Activated naive CD8-positive, alpha-beta T cell treated with anti-CD3 and anti-CD28 coated beads, Interleukin-2, amount 10 ng/mL, durations not matched to agents 7 days and 5 days (primary cell): ENCODE results near the gene ELAVL3. TPM values are rescaled to one million over a fixed set of nuclear protein-coding genes. Genes with fewer than 3 reads are reported as not detected.
"Not testable (repeated sequence)": the region's sequence is repeated elsewhere in the genome, so short reads cannot be mapped to it uniquely, and the experiment has no call there.

ENCODE experiments used
- ATAC-seq: fragments of 150-1000 bp; cut with Tn5 transposase; one replicate; pipeline ENCODE4 v1.10.0; 2021; ENCODE audit warnings: low read depth, moderate library complexity
- POLR2A ChIA-PET: fragments of 350-600 bp; sonication (Branson Sonifier 250); formaldehyde crosslinking; loops from one replicate; lab custom pipeline; 2021; ENCODE audit warnings: antibody characterized with exemption; lab: Charles Lee
- DNase-seq: peaks from one replicate; pipeline ENCODE4 v3.0.0; 2021
- H3K27ac Mint-ChIP-seq: one replicate; pipeline ENCODE4 v1.8.0; 2022; ENCODE audit warnings: mild to moderate bottlenecking, mixed read lengths
- H3K27me3 Mint-ChIP-seq: one replicate; pipeline ENCODE4 v1.8.0; 2022; ENCODE audit warnings: mild to moderate bottlenecking, moderate library complexity, mixed read lengths
- H3K36me3 Mint-ChIP-seq: one replicate; pipeline ENCODE4 v1.8.0; 2021; ENCODE audit warnings: mild to moderate bottlenecking, mixed read lengths
- H3K4me1 Mint-ChIP-seq: one replicate; pipeline ENCODE4 v1.8.0; 2021; ENCODE audit warnings: mixed read lengths
- H3K4me3 Mint-ChIP-seq: one replicate; pipeline ENCODE4 v1.8.0; 2022; ENCODE audit warnings: mild to moderate bottlenecking, moderate library complexity, mixed read lengths
- H3K9me3 Mint-ChIP-seq: one replicate; pipeline ENCODE4 v1.8.0; 2021; ENCODE audit warnings: mixed read lengths
- total RNA-seq, 2 experiments: library from RNA; stranded (reverse); gene quantifications; one replicate each; pipeline ENCODE4 v1.2.3, GENCODE V29; 2021

ELAVL3 gene
- total RNA-seq, 2 experiments from 2014 or later: not detected

DNA sequence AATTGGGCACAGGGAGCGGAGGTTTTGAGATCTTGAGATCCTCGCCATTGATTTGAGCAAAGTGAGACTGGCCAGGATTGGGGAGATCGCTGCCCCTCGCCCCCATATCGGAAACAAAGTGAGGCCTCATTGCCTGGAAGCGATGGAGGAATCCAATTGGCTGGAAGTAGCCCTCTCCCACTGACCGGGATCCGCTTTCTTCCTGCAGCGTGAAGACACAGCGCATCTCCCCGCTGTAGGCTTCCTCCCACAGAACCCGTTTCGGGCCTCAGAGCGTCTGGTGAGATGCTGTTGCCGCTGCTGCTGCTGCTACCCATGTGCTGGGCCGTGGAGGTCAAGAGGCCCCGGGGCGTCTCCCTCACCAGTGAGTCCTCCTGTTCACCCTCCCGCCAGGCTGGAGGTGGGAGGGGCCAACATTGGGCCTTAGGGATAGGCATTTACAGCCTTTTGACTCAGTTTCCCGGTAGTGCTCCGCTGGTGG lies 45.0 kb downstream of the ELAVL3 start:
- ATAC-seq (no peak), DNase-seq (no peak)
- Mint-ChIP-seq H3K36me3 (peaks cover 15% of the 10 kb centered on the region), H3K9me3 (no peaks in the 10 kb centered on the region), H3K27me3 (no peaks in the 10 kb centered on the region), H3K27ac (peak overlapping the region; percentile 96), H3K4me1 (peaks cover 12% of the 10 kb centered on the region), H3K4me3 (peak overlapping the region; percentile 99)
- POLR2A ChIA-PET: interaction anchor here (1.0 to 4.1 kb wide), 5 partner anchors 10 to 61 kb away, joined by 3 to 17 read pairs (median 6); partner anchors contain the start of gene SWSAP1

DNA sequence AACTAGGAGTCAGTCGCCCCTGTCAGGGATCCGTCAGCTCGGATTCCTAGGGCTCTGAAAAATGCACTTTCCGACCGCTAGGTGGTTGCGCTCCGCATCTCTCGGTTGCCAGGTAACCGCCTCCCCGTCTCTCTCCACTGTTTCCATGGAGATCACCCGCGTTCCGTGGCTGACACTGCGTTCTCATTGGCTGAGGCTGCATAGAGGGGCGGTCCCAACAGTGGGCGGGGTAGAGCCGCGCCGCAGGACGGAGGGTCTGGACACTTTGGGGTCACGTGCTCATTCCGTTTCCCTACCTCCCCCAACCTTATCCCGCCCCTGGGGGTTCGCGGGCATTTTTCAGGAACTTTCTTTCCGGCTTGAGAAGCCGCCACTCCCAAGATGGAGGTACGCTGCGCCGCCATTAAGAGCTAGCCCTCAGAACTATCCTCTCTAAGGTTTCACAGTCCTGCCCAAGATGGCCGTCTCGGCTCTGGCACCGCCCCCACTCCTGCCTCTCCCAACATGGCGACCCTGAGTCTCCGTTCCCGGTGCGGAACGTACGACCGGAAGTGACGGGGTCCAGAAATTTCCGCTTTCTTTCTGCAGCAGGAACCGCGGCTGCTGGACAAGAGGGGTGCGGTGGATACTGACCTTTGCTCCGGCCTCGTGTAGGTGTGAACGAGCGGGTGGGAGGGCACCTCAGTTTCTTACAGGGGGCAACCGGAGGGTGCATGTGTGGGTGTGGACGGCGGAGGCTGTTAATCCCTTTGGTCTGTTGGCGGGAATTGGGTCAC lies 45.6 kb downstream of the ELAVL3 start, which contains the start of the genes ODAD3 and PRKCSH:
TSS of gene ODAD3 (minus strand) at position 65 of the 776 bp plus-strand sequence. CDS start 105 bp downstream, outside the sequence.
TSS of gene PRKCSH (plus strand) at position 579 of the 776 bp plus-strand sequence. CDS start 483 bp downstream, outside the sequence.
- POLR2A ChIA-PET: interaction anchor here (0.6 to 4.1 kb wide), 8 partner anchors 9 to 340 kb away, joined by 3 to 17 read pairs (median 4); partner anchors contain the start of gene SWSAP1
- Mint-ChIP-seq H3K4me1 (peaks cover 12% of the 10 kb centered on the region), H3K27me3 (peaks cover 2% of the 10 kb centered on the region), H3K27ac (peak within 1 kb of the TSS; percentile 96), H3K9me3 (no peaks in the 10 kb centered on the region), H3K4me3 (peak within 1 kb of the TSS; percentile 99), H3K36me3 (peaks cover 11% of the 10 kb centered on the region)
- peak; percentile 97 for ATAC-seq
- peak; percentile 96 for DNase-seq

DNA sequence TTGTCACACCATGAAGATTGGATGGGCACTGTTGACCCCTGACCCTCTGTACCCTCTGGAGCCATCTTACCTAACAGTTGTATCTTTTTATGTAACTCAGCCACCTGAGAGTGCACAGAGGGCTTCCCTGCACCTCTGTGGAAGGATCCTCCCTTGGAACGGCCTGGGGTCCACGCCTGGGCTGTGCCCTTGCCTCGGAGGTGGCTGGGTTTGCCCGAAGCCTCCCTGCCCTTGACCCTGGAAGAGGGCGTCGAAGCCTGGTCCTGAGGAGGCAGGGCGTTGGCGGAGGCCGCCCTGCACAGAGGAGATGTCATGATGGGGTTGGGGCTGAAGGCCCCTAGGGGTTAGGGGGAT lies 46.2 kb downstream of the ELAVL3 start:
- peak overlapping the region; percentile 99 for H3K4me3 Mint-ChIP-seq

GRCh38 chr19:11433526-11433925 lies 47.3 kb downstream of the ELAVL3 start:
- POLR2A ChIA-PET: interaction anchor here (0.7 kb wide), 2 partner anchors 43 to 49 kb away, joined by 3 to 5 read pairs; no protein-coding TSS in a partner anchor
- ATAC-seq, H3K4me3 Mint-ChIP-seq, H3K27me3 Mint-ChIP-seq, H3K9me3 Mint-ChIP-seq, DNase-seq, H3K27ac Mint-ChIP-seq: not testable (repeated sequence)
- Mint-ChIP-seq H3K36me3 (peaks cover 11% of the 10 kb centered on the region), H3K4me1 (peaks cover 12% of the 10 kb centered on the region)

More for the DNA sequence above, 46.2 kb downstream of the ELAVL3 start:
- POLR2A ChIA-PET: interaction anchor here (0.6 to 4.1 kb wide), 8 partner anchors 8 to 340 kb away, joined by 3 to 17 read pairs (median 4); partner anchors contain the start of gene SWSAP1
- H3K27ac Mint-ChIP-seq: peak overlapping the region; percentile 96
- H3K36me3 Mint-ChIP-seq: peaks cover 11% of the 10 kb centered on the region
- DNase-seq: no peak
- H3K27me3 Mint-ChIP-seq: peaks cover 3% of the 10 kb centered on the region
- ATAC-seq: peak; percentile 8
- H3K4me1 Mint-ChIP-seq: peaks cover 12% of the 10 kb centered on the region
- H3K9me3 Mint-ChIP-seq: no peaks in the 10 kb centered on the region

DNA sequence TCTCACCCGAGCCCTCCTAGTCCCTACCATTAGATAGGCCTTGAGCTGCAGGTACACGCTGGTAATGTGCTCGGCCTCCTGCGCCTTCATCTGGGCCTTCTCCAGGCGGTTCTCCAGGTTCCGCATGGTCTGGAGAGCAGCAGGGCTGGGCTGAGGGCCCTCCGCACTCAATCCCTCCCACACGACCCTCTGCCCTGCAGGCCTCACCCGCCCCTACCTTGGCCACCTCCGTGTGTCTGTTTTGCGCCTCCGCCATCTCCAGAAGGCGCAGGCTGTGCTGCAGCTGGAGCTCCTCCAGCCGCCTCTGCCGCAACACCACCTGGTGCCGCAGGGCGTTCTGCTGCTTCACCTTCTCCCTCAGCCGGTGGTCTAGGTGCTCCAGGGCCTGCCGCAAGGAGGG lies 54.2 kb downstream of the ELAVL3 start:
- POLR2A ChIA-PET: interaction anchor here (0.7 to 0.9 kb wide), 2 partner anchors 8 to 598 kb away, joined by 3 read pairs; partner anchors contain the start of gene ODAD3
- peaks cover 26% of the 10 kb centered on the region for H3K27me3 Mint-ChIP-seq
- no peaks in the 10 kb centered on the region for H3K9me3 Mint-ChIP-seq
- no peak for ATAC-seq
- no peak overlapping the region for H3K4me3 Mint-ChIP-seq
- H3K27ac Mint-ChIP-seq: no peak overlapping the region
- no peaks in the 10 kb centered on the region for H3K36me3 Mint-ChIP-seq
- no peak for DNase-seq
- peaks cover 16% of the 10 kb centered on the region for H3K4me1 Mint-ChIP-seq

- DNase-seq (no peak), ATAC-seq (no peak)
- Mint-ChIP-seq H3K27ac (no peak overlapping the region), H3K9me3 (no peaks in the 10 kb centered on the region), H3K4me1 (peaks cover 23% of the 10 kb centered on the region), H3K27me3 (peaks cover 34% of the 10 kb centered on the region), H3K36me3 (no peaks in the 10 kb centered on the region), H3K4me3 (no peak overlapping the region)
- POLR2A ChIA-PET: interaction anchor here (0.7 to 0.9 kb wide), 2 partner anchors 9 to 597 kb away, joined by 3 read pairs; partner anchors contain the start of gene ODAD3
These were observed 55.0 kb downstream of the ELAVL3 start for GRCh38 chr19:11425719-11426457.

- Mint-ChIP-seq H3K4me3 (no peak overlapping the region), H3K36me3 (no peaks in the 10 kb centered on the region), H3K9me3 (no peaks in the 10 kb centered on the region), H3K27me3 (peaks cover 49% of the 10 kb centered on the region), H3K27ac (no peak overlapping the region), H3K4me1 (peaks cover 29% of the 10 kb centered on the region)
- POLR2A ChIA-PET: interaction anchor here (1.6 to 2.2 kb wide), 2 partner anchors 43 to 59 kb away, joined by 6 to 13 read pairs; no protein-coding TSS in a partner anchor
- DNase-seq (no peak), ATAC-seq (no peak)
These were observed 57.1 kb downstream of the ELAVL3 start for GRCh38 chr19:11423791-11424181.

- DNase-seq: no peak
- Mint-ChIP-seq H3K4me1 (peaks cover 32% of the 10 kb centered on the region), H3K27me3 (peaks cover 54% of the 10 kb centered on the region), H3K4me3 (peak overlapping the region; percentile 16), H3K9me3 (no peaks in the 10 kb centered on the region), H3K27ac (no peak overlapping the region), H3K36me3 (no peaks in the 10 kb centered on the region)
- POLR2A ChIA-PET: interaction anchor here (1.2 to 2.2 kb wide), 3 partner anchors 12 to 59 kb away, joined by 3 to 13 read pairs (median 6); partner anchors contain the start of genes ODAD3 and PRKCSH
- no peak for ATAC-seq
These were observed 57.6 kb downstream of the ELAVL3 start for GRCh38 chr19:11423164-11423790.

DNA sequence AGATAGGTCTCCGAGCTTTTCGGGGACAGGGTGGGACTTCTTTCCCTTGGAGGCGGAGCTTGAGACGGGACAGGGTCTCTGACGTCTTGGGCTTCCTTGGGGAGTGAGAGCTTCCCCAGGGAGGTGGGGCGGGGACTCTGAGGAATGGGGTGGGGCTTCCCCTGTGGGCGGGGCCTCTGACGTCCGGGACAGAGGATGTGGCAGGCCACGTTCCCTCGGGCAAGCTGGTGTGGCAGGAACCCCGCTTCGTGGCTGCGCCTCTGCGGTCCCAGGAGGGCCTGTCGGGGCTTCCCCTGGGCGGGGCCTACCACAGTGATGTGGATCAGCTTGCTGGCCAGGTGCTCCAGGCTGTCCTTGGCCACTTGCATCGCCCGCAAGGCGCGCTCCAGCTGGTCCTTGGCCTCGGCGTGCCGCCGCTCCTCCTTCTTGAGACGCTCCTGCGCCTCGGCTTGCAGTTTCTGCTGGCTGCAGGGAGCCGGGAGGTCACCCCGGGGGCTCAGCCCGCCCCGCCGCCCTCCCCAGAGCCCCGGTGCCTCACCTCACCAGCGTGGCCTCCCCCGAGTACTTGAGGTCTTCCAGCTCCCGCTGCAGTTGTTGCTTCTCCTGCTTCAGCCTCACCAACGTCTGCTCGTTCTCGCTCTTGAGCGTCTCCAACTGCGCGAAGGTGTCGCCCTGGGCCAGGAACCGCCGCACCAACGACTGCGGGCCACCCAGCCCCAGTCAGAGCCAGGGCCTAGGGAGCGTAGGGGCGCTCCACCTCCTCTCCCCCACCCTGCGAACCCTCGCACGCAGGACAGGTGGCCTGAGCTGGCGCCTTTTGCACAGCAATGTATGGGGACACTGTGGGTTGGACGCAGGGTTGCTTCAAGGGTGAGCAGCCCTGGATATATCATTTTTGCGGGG lies 58.4 kb downstream of the ELAVL3 start:
- no peak overlapping the region for H3K27ac Mint-ChIP-seq
- peak; percentile 88 for DNase-seq
- peaks cover 63% of the 10 kb centered on the region for H3K27me3 Mint-ChIP-seq
- peak; percentile 76 for ATAC-seq
- POLR2A ChIA-PET: interaction anchor here (0.8 to 2.2 kb wide), 7 partner anchors 13 to 143 kb away, joined by 3 to 15 read pairs (median 5); partner anchors contain the start of genes ODAD3, PRKCSH and SWSAP1
- H3K9me3 Mint-ChIP-seq: no peaks in the 10 kb centered on the region
- H3K4me3 Mint-ChIP-seq: peak overlapping the region; percentile 80
- peaks cover 34% of the 10 kb centered on the region for H3K4me1 Mint-ChIP-seq
- H3K36me3 Mint-ChIP-seq: no peaks in the 10 kb centered on the region

DNA sequence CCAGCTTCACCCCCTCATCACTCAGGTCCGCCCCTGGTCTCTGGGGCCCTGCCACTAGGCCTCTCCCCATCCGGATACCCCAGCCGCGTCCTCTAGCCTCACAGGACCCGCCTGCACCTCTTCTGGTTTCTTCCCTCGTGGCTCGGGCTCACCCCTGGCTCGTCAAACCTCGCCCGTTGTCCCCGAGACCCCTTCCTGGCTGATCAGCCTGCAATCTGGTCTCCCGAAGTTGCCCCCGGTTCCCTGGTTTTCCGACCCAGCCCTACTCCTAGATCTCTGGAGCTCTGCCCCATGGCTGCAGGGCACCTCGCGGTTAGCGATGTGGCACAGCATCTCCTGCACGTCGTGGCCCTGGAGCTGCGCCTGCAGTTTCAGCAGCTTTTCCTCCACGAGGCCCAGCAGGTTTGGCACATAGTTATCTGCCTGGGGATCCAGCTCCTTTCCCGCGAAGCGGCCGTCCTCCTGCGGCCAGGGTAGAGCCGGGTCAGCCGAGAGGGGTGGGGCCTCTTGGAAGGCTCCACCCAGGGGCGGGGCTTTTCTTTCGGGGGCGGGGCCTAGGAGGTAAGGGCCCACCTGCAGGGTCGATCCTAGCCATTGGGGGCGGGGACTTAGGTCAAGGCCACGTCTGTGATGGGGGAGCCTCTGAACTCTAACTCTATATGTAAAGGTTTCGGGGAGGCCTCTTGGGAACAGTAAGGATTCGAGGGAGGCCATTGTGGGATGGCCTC lies 59.3 kb downstream of the ELAVL3 start:
- POLR2A ChIA-PET: interaction anchor here (0.6 to 2.2 kb wide), 7 partner anchors 8 to 143 kb away, joined by 3 to 15 read pairs (median 5); partner anchors contain the start of genes ODAD3, PRKCSH and SWSAP1
- no peaks in the 10 kb centered on the region for H3K36me3 Mint-ChIP-seq
- H3K9me3 Mint-ChIP-seq: no peaks in the 10 kb centered on the region
- peak; percentile 69 for DNase-seq
- peaks cover 34% of the 10 kb centered on the region for H3K4me1 Mint-ChIP-seq
- ATAC-seq: peak; percentile 43
- H3K27ac Mint-ChIP-seq: peak overlapping the region; percentile 42
- peaks cover 71% of the 10 kb centered on the region for H3K27me3 Mint-ChIP-seq
- peak overlapping the region; percentile 80 for H3K4me3 Mint-ChIP-seq
